Activated T-cell treated with anti-CD3 and anti-CD28 coated beads for 4 hours (primary cell): ENCODE measurements around the gene VEGFA.
A peak's percentile ranks its signal among the peaks of the same experiment; 100 is the strongest.
"Not testable (repeated sequence)": the region's sequence is repeated elsewhere in the genome, so short reads cannot be mapped to it uniquely, and the experiment has no call there.

ENCODE experiments used
- DNase-seq: peaks from one replicate; pipeline ENCODE4 v3.0.0-alpha.2; 2020

The VEGFA gene

DNA sequence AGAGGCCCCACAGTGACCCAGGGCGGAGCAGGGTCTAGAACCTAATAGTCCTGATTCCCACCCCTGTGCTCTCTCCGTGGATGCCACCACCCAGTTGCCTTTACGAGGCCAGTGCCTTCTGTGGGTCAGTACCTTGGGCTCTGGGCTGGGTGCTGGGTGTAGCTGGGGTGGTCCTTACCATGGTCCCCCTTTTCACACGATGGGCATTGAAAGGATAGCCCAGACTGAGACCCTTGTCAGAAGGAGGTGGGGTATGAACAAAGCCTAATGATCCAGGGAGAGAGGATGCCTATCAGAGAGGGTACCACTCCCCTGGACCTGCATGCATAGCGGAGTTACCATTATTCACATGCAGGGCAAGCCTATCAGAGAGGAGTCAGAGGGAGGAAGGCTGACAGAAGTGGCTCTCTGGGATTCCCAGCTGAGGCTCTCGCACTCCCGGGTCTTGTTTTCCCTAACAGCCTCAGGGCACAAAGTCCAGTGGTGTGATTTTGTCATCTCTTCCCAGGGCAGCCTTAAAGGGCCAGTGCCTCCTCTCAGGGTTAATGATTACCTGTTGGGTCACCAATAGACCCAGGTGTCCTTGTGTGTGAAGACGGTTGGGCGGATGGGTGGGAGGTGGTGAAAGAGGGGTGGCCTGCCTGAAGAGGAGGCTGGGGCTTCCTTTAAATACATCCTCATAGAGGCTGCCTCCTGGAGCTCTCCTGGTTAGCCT is 36.2 kb downstream of the VEGFA start:
- no peak for DNase-seq

DNA sequence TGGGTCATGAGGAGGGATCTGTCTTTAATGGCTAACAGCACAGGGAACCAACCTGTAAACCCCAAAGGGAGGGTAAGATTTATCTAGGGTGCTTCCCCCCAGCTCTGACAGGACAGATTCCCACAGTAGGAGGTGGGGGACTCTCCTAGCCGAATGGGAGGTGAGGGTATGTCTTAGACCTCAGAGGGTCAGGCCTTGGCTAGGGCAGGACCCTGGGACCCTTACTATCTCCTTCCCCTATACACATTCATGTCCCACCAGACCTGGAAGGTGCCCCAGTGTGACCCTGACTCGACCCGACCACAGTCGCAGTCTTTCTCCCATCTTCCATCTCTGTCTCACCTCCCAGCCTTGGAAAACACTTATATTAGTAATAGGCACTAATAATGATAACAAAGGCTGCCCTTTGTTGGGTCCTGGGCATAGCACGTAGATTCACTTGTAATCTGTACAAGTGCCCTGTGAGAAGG is 36.8 kb downstream of the VEGFA start:
- DNase-seq = no peak

DNA sequence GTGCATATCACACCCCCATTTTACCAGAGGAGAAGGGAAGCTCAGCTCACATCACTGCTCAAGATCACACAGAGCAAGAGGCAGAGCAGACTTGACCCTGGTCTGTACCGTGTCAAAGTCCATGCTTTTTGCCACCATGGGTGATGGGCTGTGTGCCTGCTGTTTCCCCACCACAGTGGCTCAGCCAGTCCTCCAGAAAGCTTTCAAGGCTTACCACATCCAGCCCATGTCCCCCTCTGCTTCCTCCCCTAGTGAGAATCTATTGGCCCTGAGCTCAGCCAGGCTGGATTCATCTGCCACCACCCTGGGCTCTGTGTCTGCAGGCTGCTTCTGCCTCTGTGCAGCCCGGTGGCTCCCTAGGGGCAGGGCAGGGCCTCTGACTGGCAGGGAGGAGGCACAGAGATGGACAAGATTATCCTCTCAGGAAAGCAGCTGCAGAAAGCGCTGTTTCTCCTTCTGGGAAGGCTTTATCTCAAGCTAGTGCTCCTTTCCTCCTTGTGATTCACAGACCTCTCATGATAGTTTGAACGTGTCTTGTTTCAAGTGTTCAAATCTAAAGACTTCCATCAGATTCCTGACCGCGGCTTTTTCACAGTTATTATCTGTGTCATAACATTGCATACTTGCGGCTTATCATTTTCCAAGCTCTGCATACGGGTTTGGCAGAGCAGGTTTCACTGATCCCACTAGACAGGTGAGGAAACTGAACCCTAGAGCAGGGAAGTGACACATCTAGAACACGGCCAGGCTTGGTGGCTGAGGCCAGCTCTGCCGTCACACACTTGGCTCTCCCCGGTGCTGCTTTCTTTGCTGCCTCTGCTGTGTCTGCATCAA is 37.4 kb downstream of the VEGFA start:
- DNase-seq = no peak

DNA sequence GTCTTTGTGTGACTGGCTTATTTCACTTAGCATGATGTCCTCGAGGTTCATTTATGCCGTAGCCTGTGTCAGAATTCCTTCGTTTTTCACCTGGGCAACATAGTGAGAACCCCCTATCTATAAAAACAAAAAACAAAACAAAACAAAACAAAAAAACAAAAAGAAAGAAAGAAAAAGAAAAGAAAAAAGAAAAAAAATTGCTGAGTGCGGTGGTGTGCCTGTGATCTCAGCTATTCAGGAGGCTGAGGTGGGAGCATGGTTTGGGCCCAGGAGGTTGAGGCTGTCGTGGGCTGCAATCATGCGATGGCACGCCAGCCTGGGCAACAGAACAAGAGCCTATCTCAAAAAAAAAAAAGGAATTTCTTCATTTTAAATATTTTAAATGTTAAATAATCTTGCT is 38.4 kb downstream of the VEGFA start:
- DNase-seq = no peak

DNA sequence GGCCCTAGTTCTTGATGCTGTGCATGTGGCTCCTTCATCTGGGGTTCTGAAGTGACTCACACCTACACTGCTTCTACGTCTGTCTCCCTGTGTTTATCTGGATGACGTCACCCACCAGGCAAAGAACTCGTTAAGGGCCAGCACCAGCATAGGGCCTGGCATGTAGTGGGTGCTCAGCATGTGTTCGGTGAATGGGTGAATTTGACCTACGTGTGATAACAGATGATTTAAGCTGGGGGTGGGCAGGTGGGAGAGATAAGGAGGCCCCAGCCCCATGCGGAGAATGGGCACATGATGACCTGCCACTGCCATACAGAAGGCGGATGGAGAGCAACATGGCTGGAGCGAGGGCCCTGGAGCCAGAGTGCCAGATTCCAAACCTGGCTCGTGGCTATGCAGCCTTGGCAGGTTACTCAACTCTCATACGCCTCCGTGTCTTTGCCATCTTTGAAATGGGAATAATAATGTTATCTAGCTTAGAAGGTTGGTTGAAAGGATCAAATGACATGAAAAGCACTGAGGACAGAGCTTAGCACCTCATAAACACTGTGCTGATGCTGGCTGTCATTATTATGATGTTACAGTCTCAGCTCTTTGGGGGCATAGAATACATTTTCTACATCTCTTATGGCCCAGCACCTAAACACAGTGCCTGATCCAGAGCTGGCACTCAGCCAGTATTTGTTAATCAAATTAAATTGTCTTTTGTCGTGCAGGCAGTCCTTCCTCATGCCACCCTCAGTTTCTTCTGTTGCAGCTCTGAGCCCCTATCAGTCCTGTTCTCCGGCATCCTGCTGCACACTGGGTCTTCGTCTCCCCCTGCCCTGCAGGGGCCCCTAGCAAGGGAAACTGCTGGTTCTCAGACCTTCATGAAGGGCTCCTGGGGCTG is 39.6 kb downstream of the VEGFA start:
- no peak for DNase-seq

DNA sequence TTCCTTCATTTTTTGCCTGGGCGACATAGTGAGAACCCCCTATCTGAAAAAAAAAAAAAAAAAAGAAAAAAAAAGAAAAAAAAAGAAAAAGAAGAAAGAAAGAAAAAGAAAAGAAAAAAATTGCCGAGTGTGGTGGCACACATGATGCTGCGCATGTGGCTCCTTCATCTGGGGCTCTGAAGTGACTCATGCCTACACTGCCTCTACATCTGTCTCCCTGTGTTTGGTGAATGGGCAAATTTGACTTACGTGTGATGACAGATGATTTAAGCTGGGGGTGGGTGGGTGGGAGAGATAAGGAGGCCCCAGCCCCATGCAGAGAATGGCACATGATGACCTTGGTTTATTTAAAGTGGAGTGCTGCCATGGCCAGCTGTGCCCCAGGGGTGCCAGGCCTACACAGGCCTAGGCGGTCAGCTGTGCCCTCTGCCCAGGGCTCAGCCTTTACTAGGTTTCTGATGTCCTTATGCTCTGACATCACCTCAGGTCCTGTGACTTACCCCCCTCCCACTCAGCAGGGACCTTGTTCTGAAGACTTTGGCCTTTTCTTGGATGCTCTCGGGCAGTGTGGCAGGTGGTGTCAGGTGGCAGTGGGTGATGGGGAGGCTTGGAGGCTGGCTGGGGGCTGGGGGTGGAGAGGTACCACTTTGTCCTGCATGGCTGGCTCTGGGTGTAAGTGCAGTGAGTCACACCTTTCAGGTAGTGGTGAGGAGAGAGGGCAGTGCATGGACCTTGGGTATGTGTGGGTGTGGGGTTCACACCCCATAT is 41.1 kb downstream of the VEGFA start:
- DNase-seq = no peak

DNA sequence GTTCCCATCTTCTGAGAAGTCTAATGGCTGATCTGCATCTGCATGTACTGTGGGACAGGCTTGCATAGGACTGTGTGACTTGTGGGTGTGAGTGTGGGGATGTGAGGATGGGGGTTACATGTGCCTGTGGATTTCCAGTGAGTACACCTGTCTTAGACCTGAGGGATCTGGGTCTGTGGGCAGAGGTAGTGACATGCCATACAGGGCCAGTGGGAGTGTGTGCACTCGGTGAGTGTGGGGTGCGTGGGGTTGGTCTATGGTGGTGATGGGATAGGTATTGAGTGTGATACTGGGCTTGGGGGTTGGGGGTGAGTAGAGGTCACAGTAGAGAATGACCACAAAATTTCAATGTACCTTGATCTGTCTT is 41.7 kb downstream of the VEGFA start:
- no peak for DNase-seq

DNA sequence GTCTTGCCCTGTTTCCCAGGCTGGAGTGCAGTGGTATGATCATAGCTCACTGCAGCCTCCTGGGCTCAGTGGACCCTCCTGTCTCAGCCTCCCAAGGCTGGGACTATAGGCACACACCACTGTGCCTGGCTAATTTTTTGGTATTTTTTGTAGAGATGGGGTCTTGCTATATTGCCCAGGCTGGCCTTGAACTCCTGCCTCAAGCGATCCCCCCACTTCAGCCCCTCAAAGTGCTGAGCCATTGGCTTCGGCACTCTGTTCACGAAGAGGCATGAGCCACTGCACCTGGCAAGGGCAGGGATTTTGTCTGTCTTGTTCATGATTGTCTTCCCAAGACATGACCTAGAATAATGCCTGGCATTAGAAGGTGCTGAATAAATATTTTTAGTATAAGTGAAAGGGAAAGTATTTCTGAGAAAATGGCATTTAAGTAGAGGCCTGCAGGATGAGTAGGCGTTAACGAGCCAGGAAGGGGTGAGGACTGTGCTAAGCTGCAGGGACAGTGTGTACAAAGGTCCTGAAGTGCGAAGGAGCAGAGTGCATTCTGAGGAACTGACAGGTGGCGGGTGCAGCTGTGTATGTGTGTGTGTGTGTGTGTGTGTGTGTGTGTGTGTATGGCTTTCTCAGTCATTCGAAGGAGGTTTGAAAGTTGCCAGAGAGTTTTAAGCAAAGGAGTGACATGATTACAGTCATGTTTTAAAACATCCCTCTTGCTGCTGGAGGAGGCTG is 43.0 kb downstream of the VEGFA start:
- DNase-seq = no peak

DNA sequence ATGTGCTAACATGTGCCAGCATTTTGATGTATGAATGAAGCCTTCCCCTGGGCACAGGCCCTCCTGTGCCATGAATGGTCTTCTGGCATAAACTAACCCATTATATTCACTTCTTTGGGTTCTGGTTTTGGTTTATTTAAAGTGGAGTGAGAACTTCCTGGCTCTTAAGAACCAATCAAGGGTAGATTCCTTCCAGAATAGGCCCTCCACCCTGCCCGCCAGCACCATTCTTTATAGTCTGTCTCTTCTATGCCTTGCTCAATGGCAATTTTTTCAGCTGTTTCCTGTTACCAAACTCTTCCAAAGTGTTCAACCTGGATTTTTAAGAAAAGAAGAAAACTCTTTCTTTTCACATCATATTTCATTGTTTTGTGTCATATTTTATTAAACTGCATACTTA is 44.1 kb downstream of the VEGFA start:
- no peak for DNase-seq

DNA sequence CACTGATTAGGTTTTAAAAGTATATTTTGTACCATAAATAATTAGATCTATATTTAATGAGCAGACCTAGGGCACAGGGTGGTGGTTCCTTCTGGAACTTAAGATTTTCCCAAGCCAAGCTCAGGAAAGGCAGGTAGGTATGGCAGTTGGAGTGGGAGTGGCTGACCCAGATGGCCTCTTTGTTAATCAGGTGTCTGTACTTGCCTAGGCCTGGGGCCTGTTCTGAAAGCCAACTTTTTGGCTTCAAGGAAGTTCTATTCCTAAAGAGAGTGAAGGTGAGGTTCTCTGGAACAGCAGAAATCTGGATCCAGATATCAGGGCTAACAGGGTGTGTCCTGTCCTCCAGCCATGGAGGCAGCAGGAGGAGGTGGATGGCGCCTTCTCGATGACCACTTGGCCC is 44.9 kb downstream of the VEGFA start:
- no peak for DNase-seq

DNA sequence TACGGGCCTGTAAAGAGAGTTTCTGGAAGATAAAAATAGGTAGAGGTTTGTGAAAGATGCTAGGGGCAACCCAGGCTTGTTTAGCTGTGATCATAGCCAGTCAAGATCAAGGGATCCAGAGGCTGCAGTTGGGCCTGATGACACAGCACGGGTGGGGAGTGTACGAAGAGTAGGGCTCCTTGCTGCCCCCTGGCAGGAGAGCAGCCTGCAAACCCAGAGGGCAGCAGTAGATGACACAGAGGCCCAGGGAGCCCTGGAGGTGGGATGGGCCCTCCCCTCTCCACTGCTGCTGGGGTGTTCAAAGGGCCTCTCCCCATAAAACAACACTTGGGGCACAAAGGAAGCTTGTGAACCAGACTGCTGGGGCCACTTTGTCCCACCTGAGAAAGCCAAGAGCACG is 47.2 kb downstream of the VEGFA start:
- peak; percentile 11 for DNase-seq

DNA sequence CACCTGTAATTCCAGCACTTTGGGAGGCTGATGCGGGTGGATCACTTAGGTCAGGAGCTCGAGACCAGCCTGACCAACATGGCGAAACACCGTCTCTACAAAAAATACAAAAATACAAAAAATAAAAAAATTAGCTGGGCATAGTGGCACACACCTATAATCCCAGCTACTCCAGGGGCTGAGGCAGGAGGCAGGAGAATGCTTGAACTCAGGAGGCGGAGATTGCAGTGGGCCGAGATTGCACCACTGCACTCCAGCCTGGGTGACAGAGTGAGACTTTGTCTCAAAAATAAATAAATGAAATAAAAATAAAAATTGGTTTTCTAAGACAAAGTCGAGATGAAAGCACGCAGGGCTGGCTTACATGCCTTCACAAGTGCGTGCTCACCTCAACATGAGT is 49.0 kb downstream of the VEGFA start:
- not testable (repeated sequence) for DNase-seq

DNA sequence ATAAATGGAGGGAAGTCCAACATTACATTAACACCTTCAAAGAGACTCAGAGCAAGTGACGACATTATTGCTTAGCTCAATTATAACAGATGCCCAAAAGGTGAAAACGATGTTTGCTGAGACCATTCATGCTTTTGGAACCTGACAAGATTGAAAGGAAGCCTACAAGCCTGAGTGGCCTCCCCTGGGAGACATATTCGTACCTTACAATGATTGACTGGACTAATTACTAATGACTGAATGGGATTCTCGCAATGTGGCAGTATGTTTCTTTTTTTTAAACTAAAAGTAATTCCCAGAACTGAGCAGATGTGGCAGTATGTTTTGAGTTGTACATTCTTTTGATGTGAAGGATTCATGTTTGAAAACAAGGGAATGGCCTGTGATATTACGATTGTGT is 49.9 kb downstream of the VEGFA start:
- no peak for DNase-seq

DNA sequence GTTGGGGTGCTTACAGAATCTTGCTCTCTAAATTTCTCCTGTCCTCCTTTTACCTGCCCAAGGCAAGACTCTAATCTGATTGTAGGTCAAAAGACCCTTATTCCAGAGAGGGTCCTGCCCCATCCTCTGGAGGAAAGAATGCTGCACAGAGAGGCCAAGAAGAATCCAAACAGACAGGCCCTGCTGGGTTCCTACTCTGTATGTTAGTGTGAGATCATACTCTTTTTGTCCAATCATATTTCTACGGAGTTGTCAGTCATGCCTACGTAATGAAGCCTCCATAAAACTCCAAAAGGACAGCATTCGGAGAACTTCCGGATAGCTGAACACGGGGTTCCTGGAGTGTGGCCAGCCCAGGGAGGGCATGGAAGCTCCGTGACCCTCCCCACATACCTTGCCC is 50.5 kb downstream of the VEGFA start:
- no peak for DNase-seq

DNA sequence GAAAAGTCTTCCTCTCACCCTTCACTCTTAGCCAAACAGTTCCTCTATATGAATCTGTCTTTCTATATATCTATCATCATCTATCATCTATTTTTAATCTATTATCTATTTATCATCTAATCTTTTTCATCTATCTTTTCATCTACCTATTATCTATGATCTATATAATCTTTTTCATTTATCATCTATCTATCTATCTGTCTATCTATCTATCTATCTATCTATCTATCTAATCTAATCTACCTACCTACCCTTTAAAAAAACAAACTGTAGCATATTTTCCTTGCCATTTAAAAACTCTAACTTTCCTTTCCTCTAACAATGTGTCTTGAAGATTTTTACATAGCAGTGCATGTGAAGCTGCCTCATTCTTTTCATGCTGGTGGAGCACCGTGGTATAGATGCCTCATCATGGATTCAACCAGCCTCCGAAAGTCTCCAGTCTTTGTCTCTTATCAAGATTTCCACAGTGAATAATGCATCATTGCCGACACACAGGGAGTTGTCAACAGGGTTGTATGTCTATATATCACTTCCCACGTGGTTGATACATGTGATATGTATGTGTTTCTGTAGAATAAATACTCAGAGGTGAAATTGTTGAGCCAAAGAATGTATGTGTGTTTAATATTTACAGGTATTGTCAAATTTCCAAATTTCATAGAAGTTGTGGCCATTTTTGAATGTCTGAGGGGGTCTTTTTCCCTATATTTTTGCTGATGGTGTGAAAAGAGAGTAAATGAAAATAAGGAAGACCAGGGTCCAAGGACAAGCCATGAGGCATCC is 51.3 kb downstream of the VEGFA start:
- DNase-seq = no peak

DNA sequence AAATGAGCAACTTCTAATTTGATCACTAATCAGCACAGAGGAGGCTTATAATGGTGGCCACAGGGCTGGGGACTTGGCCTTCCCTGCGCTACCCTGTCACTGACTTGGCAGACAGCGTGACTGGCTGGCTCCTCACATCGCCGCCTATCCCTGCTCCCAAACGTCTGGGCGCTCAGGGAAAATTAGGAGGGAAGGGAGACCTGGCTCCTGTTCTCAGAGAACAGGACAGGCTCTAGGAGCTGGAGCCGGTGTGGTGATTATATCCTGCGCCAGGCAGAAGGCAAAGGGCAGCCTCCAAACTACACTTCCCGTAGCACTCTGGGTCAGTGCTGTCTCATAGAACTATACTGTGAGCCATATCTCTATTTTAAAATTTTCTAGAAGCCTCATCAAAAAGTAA is 53.4 kb downstream of the VEGFA start:
- no peak for DNase-seq

DNA sequence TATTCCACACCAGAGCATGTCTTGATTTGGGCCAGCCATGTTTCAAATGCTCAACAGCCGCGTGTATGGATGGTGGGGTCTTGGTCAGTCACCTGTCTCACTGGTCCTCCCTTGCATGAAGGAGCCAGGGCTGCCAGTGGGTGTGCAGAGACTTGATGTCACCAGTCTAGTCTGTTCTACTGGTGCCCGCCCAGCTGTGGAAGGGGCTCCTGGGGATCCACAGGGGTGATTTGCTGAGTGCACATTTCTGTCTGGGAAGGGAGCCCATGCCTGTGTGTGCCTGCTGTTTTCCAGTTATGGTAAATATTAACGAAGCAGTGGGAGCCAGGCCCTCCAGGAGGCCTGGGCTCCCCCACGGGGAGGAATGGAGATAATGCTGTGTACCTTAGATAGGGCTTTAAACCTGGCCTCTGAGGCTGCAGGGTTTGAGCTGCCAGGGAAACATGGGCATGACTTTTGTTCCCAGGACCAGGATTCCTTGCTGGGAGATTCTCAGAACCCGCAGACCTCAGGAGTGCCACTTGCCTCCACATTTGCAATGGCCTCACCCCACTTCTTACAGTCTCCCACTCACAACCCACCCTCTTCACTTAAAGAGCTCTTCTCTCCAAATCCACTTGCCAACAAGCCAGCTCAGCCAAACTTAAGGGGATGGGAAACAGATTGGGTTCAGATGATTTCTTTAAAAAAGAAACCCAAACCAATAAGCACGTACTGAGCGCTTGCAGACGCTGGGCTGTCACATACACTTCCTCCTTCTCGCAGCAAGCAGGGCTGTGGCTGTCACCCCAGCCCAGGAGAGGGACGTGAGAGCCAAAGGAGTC is 54.1 kb downstream of the VEGFA start:
- DNase-seq = no peak

DNA sequence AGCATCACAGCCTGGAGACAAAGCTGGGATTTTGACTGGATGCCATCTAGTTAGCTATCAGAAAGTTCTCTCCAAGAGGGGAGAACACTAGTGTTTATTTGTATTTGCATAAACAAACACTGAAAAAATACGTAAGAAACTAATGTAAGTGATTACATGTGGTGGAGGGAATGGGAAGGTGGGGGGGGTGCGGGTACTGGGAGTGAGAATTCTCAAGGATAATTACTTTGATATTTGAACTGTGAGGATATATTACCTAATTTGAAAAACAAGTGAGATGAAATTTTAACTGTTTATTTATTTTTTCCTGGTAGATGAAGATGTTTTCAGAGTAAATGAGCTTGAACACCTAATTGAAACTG is 54.7 kb downstream of the VEGFA start:
- no peak for DNase-seq

DNA sequence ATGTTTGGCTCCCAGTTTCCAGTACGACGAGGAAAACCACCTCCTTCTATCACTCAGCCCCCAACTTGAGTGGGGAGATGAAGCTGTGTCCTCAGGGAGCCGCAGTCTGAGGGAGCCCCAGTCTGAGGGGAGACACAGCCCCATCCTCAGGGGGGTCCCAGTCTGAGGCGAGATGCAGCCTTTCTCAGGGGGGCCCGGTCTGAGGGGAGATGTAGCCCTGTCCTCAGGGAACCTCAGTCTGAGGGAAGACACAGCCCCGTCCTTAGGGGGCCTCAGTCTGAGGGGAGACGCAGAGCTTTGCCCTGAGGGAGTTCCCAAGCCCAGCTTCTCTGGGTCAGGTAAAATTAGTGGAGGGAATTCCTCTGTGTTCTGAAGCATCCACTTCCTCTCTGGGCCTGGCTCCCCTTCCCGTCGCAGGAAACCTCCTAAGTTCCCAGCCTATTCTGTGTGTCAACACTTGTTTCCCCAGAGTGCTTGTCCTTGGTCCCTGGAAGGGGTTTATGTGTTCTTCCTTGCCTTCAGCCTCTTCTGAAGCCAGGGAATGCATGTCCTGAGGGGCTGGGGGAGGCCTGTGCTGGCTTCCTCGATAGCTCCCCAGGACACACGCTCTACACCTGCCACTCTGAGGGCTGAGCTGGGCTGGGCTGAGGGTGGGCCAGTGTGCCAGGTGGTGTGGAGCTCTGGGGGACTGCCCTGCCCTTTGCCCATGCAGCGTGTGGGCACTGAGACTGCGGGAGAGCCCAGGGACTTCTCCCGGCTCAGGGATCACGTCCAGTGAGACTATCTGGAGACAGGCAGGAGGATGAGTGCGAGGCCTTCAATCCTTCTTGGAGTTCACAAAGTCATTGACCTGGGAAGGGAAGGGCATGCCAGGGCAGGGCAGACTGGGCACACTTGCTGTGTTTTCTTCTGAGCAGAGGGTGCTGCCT is 55.4 kb downstream of the VEGFA start:
- no peak for DNase-seq
